ENCODE data around the gene NLRP4. TPM values are rescaled to one million over a fixed set of nuclear protein-coding genes. Genes with fewer than 3 reads are reported as not detected.

The NLRP4 gene
- total RNA-seq, result not detected

- Histone ChIP-seq H3K4me3 (ENCODE audit: low read length in 3 of 3) (no peak within 1 kb of the TSS), H3K36me3 (ENCODE audit: control insufficient read depth in 3 of 3, insufficient read depth in 3 of 3, low read length in 3 of 3) (no peaks in the 10 kb centered on the region), H3K9me3 (ENCODE audit: control insufficient read depth in 3 of 3, low read length in 3 of 3) (no peaks in the 10 kb centered on the region), H3K27me3 (ENCODE audit: control insufficient read depth in 3 of 3, insufficient read depth in 3 of 3, low read length in 3 of 3) (no peaks in the 10 kb centered on the region), H3K4me1 (ENCODE audit: control insufficient read depth in 3 of 3, insufficient read depth in 3 of 3, low read length in 3 of 3) (no peaks in the 10 kb centered on the region), H3K27ac (ENCODE audit: low read depth, low read length) (no peak within 1 kb of the TSS), H3K9ac (ENCODE audit: low read depth in 1 of 3, low read length in 3 of 3) (no peak within 1 kb of the TSS)
Measured at GRCh38 chr19:55836340-55836739, at the start of gene NLRP4. Gene NLRP4 (plus strand): TSS chr19:55836540. CDS start chr19:55852081, 15,541 bp downstream.

- H3K4me1 ChIP-seq (ENCODE audit: control insufficient read depth in 3 of 3, insufficient read depth in 3 of 3, low read length in 3 of 3), result no peaks in the 10 kb centered on the region
- H3K9me3 ChIP-seq (ENCODE audit: control insufficient read depth in 3 of 3, low read length in 3 of 3), result peaks cover 0 to 2% (median 0%) of the 10 kb centered on the region in 3 donors
- no peaks in the 10 kb centered on the region for H3K27me3 ChIP-seq (ENCODE audit: control insufficient read depth in 3 of 3, insufficient read depth in 3 of 3, low read length in 3 of 3)
- no peak overlapping the region for H3K4me3 ChIP-seq (ENCODE audit: low read length in 3 of 3)
- H3K9ac ChIP-seq (ENCODE audit: low read depth in 1 of 3, low read length in 3 of 3), result no peak overlapping the region
- no peak overlapping the region for H3K27ac ChIP-seq (ENCODE audit: low read depth, low read length)
- no peaks in the 10 kb centered on the region for H3K36me3 ChIP-seq (ENCODE audit: control insufficient read depth in 3 of 3, insufficient read depth in 3 of 3, low read length in 3 of 3)
Measured at GRCh38 chr19:55795021-55795420, 41.3 kb upstream of the NLRP4 start.

- Histone ChIP-seq H3K9me3 (ENCODE audit: control insufficient read depth in 3 of 3, low read length in 3 of 3) (peaks cover 0 to 6% (median 3%) of the 10 kb centered on the region in 3 donors), H3K36me3 (ENCODE audit: control insufficient read depth in 3 of 3, insufficient read depth in 3 of 3, low read length in 3 of 3) (no peaks in the 10 kb centered on the region), H3K27me3 (ENCODE audit: control insufficient read depth in 3 of 3, insufficient read depth in 3 of 3, low read length in 3 of 3) (no peaks in the 10 kb centered on the region), H3K4me3 (ENCODE audit: low read length in 3 of 3) (no peak overlapping the region), H3K4me1 (ENCODE audit: control insufficient read depth in 3 of 3, insufficient read depth in 3 of 3, low read length in 3 of 3) (no peaks in the 10 kb centered on the region), H3K27ac (ENCODE audit: low read depth, low read length) (no peak overlapping the region), H3K9ac (ENCODE audit: low read depth in 1 of 3, low read length in 3 of 3) (no peak overlapping the region)
Measured at GRCh38 chr19:55801416-55801815, 34.9 kb upstream of the NLRP4 start.

GRCh38 chr19:55802281-55802680 is 34.1 kb upstream of the NLRP4 start:
- Histone ChIP-seq H3K27ac (ENCODE audit: low read depth, low read length) (no peak overlapping the region), H3K27me3 (ENCODE audit: control insufficient read depth in 3 of 3, insufficient read depth in 3 of 3, low read length in 3 of 3) (no peaks in the 10 kb centered on the region), H3K9me3 (ENCODE audit: control insufficient read depth in 3 of 3, low read length in 3 of 3) (peaks cover 3 to 6% (median 3%) of the 10 kb centered on the region in 3 donors), H3K9ac (ENCODE audit: low read depth in 1 of 3, low read length in 3 of 3) (no peak overlapping the region), H3K4me3 (ENCODE audit: low read length in 3 of 3) (no peak overlapping the region), H3K4me1 (ENCODE audit: control insufficient read depth in 3 of 3, insufficient read depth in 3 of 3, low read length in 3 of 3) (no peaks in the 10 kb centered on the region), H3K36me3 (ENCODE audit: control insufficient read depth in 3 of 3, insufficient read depth in 3 of 3, low read length in 3 of 3) (no peaks in the 10 kb centered on the region)

- no peaks in the 10 kb centered on the region for H3K4me1 ChIP-seq (ENCODE audit: control insufficient read depth in 3 of 3, insufficient read depth in 3 of 3, low read length in 3 of 3)
- no peak overlapping the region for H3K27ac ChIP-seq (ENCODE audit: low read depth, low read length)
- H3K36me3 ChIP-seq (ENCODE audit: control insufficient read depth in 3 of 3, insufficient read depth in 3 of 3, low read length in 3 of 3), result no peaks in the 10 kb centered on the region
- no peak overlapping the region for H3K9ac ChIP-seq (ENCODE audit: low read depth in 1 of 3, low read length in 3 of 3)
- H3K27me3 ChIP-seq (ENCODE audit: control insufficient read depth in 3 of 3, insufficient read depth in 3 of 3, low read length in 3 of 3), result no peaks in the 10 kb centered on the region
- no peak overlapping the region for H3K4me3 ChIP-seq (ENCODE audit: low read length in 3 of 3)
- H3K9me3 ChIP-seq (ENCODE audit: control insufficient read depth in 3 of 3, low read length in 3 of 3), result peaks cover 0 to 3% (median 2%) of the 10 kb centered on the region in 3 donors
Measured at GRCh38 chr19:55809381-55810058, 26.8 kb upstream of the NLRP4 start.

- no peaks in the 10 kb centered on the region for H3K27me3 ChIP-seq (ENCODE audit: control insufficient read depth in 3 of 3, insufficient read depth in 3 of 3, low read length in 3 of 3)
- H3K27ac ChIP-seq (ENCODE audit: low read depth, low read length), result no peak overlapping the region
- H3K9me3 ChIP-seq (ENCODE audit: control insufficient read depth in 3 of 3, low read length in 3 of 3), result peaks cover 0 to 3% (median 2%) of the 10 kb centered on the region in 3 donors
Measured at GRCh38 chr19:55811340-55811739, 25.0 kb upstream of the NLRP4 start.

GRCh38 chr19:55812449-55812848 is 23.9 kb upstream of the NLRP4 start:
- H3K36me3 ChIP-seq (ENCODE audit: control insufficient read depth in 3 of 3, insufficient read depth in 3 of 3, low read length in 3 of 3), result no peaks in the 10 kb centered on the region
- no peaks in the 10 kb centered on the region for H3K4me1 ChIP-seq (ENCODE audit: control insufficient read depth in 3 of 3, insufficient read depth in 3 of 3, low read length in 3 of 3)
- no peaks in the 10 kb centered on the region for H3K27me3 ChIP-seq (ENCODE audit: control insufficient read depth in 3 of 3, insufficient read depth in 3 of 3, low read length in 3 of 3)
- no peak overlapping the region for H3K27ac ChIP-seq (ENCODE audit: low read depth, low read length)
- no peak overlapping the region for H3K4me3 ChIP-seq (ENCODE audit: low read length in 3 of 3)
- no peak overlapping the region for H3K9ac ChIP-seq (ENCODE audit: low read depth in 1 of 3, low read length in 3 of 3)
- H3K9me3 ChIP-seq (ENCODE audit: control insufficient read depth in 3 of 3, low read length in 3 of 3), result peaks cover 0 to 2% (median 0%) of the 10 kb centered on the region in 3 donors

More at GRCh38 chr19:55811340-55811739, 25.0 kb upstream of the NLRP4 start:
- Histone ChIP-seq H3K4me1 (ENCODE audit: control insufficient read depth in 3 of 3, insufficient read depth in 3 of 3, low read length in 3 of 3) (no peaks in the 10 kb centered on the region), H3K36me3 (ENCODE audit: control insufficient read depth in 3 of 3, insufficient read depth in 3 of 3, low read length in 3 of 3) (no peaks in the 10 kb centered on the region), H3K4me3 (ENCODE audit: low read length in 3 of 3) (no peak overlapping the region), H3K9ac (ENCODE audit: low read depth in 1 of 3, low read length in 3 of 3) (no peak overlapping the region)

GRCh38 chr19:55813906-55814305 is 22.4 kb upstream of the NLRP4 start:
- Histone ChIP-seq H3K27me3 (ENCODE audit: control insufficient read depth in 3 of 3, insufficient read depth in 3 of 3, low read length in 3 of 3) (no peaks in the 10 kb centered on the region), H3K9ac (ENCODE audit: low read depth in 1 of 3, low read length in 3 of 3) (no peak overlapping the region), H3K9me3 (ENCODE audit: control insufficient read depth in 3 of 3, low read length in 3 of 3) (peaks cover 0 to 2% (median 0%) of the 10 kb centered on the region in 3 donors), H3K4me1 (ENCODE audit: control insufficient read depth in 3 of 3, insufficient read depth in 3 of 3, low read length in 3 of 3) (no peaks in the 10 kb centered on the region), H3K36me3 (ENCODE audit: control insufficient read depth in 3 of 3, insufficient read depth in 3 of 3, low read length in 3 of 3) (no peaks in the 10 kb centered on the region), H3K27ac (ENCODE audit: low read depth, low read length) (no peak overlapping the region), H3K4me3 (ENCODE audit: low read length in 3 of 3) (no peak overlapping the region)

- Histone ChIP-seq H3K36me3 (ENCODE audit: control insufficient read depth in 3 of 3, insufficient read depth in 3 of 3, low read length in 3 of 3) (no peaks in the 10 kb centered on the region), H3K9me3 (ENCODE audit: control insufficient read depth in 3 of 3, low read length in 3 of 3) (peaks cover 0 to 6% (median 0%) of the 10 kb centered on the region in 3 donors), H3K9ac (ENCODE audit: low read depth in 1 of 3, low read length in 3 of 3) (no peak overlapping the region), H3K4me3 (ENCODE audit: low read length in 3 of 3) (no peak overlapping the region), H3K27ac (ENCODE audit: low read depth, low read length) (no peak overlapping the region), H3K27me3 (ENCODE audit: control insufficient read depth in 3 of 3, insufficient read depth in 3 of 3, low read length in 3 of 3) (no peaks in the 10 kb centered on the region), H3K4me1 (ENCODE audit: control insufficient read depth in 3 of 3, insufficient read depth in 3 of 3, low read length in 3 of 3) (no peaks in the 10 kb centered on the region)
Measured at GRCh38 chr19:55820037-55820436, 16.3 kb upstream of the NLRP4 start.

- peaks cover 0 to 3% (median 0%) of the 10 kb centered on the region in 3 donors for H3K9me3 ChIP-seq (ENCODE audit: control insufficient read depth in 3 of 3, low read length in 3 of 3)
- no peaks in the 10 kb centered on the region for H3K36me3 ChIP-seq (ENCODE audit: control insufficient read depth in 3 of 3, insufficient read depth in 3 of 3, low read length in 3 of 3)
- no peak overlapping the region for H3K27ac ChIP-seq (ENCODE audit: low read depth, low read length)
- H3K27me3 ChIP-seq (ENCODE audit: control insufficient read depth in 3 of 3, insufficient read depth in 3 of 3, low read length in 3 of 3), result no peaks in the 10 kb centered on the region
- H3K4me3 ChIP-seq (ENCODE audit: low read length in 3 of 3), result no peak overlapping the region
- H3K4me1 ChIP-seq (ENCODE audit: control insufficient read depth in 3 of 3, insufficient read depth in 3 of 3, low read length in 3 of 3), result no peaks in the 10 kb centered on the region
- no peak overlapping the region for H3K9ac ChIP-seq (ENCODE audit: low read depth in 1 of 3, low read length in 3 of 3)
Measured at GRCh38 chr19:55830656-55831055, 5.7 kb upstream of the NLRP4 start.

Measured in skeletal muscle tissue (tissue), 4 donors.